Esophagus squamous epithelium (tissue), 4 donors: ENCODE data around the gene SCD5.

ENCODE experiments used
- POLR2A ChIP-seq, 4 donors: fragments of 450-650 bp; IDR thresholded peaks; one replicate each; pipeline ENCODE4 v1.6.1; 2017; ENCODE audit warnings: antibody characterized with exemption in 4 of 4, mild to moderate bottlenecking in 4 of 4, moderate library complexity in 3 of 4
- TF ChIP-seq, protein P1 (sequence below), 6 experiments: fragments of 450-650 bp in 4 of 6; fragments of 200-600 bp in 2 of 6; sonication (generic) in 2 of 6; IDR thresholded peaks; one replicate each; pipeline ENCODE4 v1.5.1; 2016 to 2019; ENCODE audit warnings: antibody characterized with exemption in 6 of 6, mild to moderate bottlenecking in 4 of 6, moderate library complexity in 4 of 6

DNA sequence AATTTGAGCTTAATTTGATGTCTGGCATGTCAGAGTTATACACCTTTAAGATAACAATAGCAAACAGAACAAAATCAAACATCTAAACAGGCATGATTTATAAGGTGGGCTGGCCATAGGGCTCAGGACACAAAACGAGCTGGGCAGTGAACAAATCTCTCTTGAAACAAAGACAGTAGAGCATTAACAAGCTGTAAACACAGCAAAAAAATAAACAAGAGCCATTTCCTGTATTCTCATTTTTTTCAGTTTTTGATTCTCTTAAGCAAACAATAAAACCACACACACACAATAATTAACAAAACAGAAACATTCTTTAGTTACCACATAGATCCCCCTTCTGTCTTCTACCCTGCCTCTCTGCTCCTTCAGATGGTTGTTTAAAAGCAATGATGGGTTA is 168.5 kb downstream of the SCD5 start:
- TF ChIP-seq, protein P1, sequence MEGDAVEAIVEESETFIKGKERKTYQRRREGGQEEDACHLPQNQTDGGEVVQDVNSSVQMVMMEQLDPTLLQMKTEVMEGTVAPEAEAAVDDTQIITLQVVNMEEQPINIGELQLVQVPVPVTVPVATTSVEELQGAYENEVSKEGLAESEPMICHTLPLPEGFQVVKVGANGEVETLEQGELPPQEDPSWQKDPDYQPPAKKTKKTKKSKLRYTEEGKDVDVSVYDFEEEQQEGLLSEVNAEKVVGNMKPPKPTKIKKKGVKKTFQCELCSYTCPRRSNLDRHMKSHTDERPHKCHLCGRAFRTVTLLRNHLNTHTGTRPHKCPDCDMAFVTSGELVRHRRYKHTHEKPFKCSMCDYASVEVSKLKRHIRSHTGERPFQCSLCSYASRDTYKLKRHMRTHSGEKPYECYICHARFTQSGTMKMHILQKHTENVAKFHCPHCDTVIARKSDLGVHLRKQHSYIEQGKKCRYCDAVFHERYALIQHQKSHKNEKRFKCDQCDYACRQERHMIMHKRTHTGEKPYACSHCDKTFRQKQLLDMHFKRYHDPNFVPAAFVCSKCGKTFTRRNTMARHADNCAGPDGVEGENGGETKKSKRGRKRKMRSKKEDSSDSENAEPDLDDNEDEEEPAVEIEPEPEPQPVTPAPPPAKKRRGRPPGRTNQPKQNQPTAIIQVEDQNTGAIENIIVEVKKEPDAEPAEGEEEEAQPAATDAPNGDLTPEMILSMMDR (IDR thresholded peaks at IDR 0.05): no peak
- TF ChIP-seq POLR2A (IDR thresholded peaks at IDR 0.05): no peak
